HG03342 (cell line): ENCODE measurements around the gene UBD.

Experiments
- ATAC-seq: cut with Tn5 transposase; IDR thresholded peaks from one replicate; pipeline ENCODE4 v1.9.1; 2021; ENCODE audit warnings: mild to moderate bottlenecking, moderate library complexity; ENCODE audit not compliant: unreplicated experiment

Gene UBD

GRCh38 chr6:29524044-29524443 is 35.5 kb downstream of the UBD start:
- ATAC-seq: no peak

DNA sequence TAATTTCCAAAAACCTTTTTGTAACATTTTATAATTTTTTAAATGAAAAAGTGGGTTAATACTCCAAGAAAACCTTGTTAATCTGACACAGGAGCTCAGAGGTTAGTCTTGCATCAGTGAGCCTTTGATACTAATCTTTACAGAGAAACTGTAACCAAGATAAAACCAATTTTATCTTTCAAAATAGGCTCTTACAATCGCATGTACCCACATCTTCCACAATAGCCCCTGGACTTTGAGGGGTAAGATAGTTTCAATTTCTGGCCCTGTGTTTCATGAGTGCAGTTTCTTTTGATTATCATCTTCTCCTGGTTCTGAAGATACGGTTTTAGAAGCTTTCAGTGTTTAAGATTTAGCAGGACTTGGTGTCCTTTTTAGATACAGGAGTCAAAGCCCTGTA is 37.3 kb downstream of the UBD start:
- ATAC-seq: no peak

DNA sequence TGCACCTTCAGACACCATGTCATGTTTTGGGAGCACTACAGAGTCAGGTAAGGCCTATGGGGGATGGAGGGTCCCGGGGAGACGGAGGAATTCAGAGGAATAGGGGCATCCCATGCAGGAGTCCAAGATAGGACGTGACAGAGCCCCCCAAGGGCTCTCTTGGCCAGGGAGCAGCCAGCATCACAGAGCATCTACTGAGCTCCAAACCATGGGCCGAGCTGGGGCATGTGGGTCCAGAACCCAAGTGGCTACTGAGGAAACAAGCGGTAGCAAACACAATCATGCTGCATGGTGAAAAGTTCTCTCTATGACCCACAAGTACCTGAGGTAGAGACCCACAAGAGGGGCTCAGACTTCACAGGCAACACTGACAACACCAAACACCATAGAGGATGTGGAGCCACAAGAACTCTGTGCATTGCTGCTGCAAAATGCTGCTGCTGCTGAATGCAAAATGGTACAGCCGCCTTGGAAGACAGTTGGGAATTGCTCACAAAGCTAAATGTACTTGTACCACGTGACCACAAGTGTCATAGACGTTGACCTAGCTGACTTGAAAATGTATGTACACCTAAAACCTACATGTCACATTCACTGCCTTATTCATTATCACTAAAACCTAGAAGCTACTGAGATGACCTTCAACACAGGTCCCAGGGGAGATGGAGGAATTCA is 38.4 kb downstream of the UBD start:
- no peak for ATAC-seq

DNA sequence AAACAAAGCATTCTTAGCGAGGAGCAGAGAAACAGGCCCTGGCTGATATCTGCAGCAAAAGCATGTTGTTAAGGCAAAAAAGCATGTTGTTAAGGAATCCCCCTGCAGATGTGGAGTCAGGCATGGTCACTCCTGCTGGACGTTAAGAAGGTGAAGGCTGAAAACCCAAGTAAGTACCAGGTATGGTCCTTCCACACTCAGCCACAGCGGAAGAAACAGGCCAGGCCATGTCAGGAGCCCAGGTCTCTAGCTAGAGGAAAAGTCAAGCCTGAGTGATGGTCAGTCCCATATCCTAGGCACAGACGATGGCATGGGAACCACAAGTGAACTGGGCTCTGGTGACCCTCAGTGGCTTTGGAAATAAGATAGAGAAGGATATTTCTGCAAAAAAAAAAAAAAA is 39.3 kb downstream of the UBD start:
- ATAC-seq: no peak

DNA sequence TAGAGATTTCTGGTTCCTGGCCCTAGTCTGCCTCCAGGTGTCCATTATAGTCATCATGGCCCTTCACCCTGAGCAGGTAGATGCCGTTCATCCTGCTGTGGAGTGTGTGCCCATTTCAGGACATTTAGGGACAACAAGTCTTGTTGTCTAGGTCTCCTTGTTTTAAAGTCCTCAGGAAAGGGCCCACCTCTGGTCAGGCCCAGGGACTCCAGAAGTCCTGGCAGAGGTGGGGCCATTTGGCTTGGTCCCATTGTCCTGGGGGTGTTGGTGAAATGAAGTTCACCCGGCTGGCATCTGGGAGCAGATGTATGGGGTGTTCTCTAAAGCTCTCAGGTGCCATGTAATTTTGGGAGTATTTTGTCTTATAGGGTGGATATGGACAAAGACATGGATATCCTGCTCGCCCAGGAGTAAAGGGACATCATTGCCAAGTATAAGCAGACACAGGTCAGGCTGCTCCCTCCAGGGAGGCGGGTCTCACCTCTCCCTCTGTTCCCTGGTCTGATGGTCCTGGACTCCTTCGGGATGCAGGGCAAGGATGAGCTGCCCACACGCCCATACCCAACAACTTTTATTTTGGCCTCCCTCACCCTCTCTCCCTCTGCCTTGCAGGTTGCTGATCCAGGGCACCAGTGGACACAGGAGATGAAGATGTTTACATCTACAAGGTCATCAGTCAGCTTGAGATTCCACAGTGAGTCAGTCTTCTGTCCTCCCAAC is 40.1 kb downstream of the UBD start:
- no peak for ATAC-seq

DNA sequence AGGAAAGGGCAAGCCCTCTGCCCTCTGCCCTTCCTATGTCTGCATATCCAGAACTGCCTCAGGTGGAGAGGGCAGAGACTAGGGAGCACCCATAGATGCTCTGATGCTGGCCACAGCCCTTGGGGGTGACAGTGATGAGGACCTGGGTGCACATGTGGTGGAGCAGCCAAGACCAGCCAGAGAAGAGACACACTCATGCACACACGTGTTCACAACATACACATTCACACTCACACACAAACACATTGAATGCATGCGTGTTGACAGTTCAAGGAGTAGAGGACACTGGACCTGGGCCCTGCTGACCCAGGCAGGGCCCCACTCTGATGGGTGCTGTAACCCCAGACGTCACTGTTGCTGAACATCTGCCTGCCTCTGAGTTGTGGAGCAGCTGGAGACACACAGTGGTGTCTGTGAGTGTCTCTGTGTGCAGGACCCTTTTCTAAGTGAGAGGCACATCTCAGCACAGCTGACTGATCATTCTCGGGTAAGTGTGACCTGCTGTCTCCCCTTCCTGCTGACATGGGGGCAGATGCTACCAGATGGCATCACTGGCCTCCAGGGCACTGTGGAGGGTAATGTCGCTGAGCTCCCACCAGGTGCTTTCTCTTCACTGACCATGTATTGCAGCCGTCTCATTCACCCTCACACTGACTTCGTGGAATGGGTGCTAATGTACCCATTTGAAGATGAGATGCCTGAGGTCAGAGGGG is 41.6 kb downstream of the UBD start:
- no peak for ATAC-seq

DNA sequence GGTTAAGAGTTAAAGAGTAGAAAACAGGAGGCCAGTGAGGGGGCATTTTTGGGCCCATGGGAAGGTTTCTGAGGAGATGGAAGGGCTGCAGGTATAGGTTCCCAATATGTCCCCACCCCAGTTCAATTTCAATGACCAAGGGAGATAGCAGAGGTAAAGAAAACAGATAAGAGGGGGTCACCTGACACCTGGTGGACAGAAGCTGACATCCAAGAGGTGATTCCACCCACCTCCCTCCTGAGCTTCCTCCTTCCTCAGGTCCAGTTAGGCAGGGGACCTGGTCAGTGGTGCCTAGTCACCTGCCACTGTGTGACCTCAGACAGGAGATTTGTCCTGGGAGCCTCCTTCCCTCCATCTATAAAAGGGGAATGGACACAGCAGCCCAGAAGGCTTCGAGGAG is 42.3 kb downstream of the UBD start:
- no peak for ATAC-seq

DNA sequence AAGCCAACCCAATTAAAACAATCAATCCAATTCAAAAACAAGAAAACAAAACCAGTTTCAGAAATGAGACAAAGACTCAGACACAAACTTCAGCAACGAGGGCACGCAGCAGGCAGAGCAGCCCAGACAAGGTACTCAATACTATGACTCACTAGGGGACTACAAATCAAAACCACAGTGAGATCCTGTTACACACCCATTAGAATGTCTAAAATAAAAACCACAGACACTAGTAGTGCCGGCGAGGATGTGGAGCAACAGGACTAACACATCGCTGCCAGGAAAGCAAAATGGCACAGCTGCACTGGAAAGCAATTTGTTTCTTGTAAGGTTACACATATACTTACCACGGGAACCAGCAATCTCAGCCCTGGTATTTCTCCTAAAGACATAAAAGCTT is 43.4 kb downstream of the UBD start:
- ATAC-seq: no peak

DNA sequence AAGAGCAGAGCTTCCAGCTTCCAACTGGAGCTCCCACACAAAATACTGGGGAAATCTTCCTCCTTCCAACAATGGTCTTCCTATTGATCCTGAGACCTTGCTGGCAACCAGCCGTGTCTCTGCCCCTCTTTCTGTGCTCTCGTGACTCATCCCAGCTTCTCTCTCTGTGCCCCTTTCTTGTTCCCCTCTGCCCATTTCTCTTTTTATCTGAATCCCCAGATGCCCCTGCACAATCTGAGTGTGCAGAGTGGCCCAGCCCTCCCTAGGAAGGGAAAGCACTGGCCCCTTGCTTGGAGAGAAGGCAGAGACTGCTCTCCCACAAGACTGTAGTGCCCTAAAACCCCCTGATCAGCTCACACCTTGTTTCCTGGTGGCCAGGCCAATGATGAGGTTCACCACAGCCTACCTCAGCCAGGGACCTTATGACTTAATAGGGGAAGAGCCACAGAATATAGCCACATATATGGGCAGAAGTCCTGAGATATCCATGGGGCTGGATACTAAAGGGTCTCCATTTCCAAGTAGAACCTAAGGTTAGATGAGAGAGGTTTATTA is 48.7 kb downstream of the UBD start:
- ATAC-seq: no peak

GRCh38 chr6:29510202-29510601 is 49.3 kb downstream of the UBD start:
- no peak for ATAC-seq

GRCh38 chr6:29509711-29510110 is 49.8 kb downstream of the UBD start:
- peak; percentile 8 for ATAC-seq

GRCh38 chr6:29509239-29509638 is 50.3 kb downstream of the UBD start:
- ATAC-seq: peak; percentile 75

GRCh38 chr6:29507319-29507718 is 52.2 kb downstream of the UBD start:
- no peak for ATAC-seq

DNA sequence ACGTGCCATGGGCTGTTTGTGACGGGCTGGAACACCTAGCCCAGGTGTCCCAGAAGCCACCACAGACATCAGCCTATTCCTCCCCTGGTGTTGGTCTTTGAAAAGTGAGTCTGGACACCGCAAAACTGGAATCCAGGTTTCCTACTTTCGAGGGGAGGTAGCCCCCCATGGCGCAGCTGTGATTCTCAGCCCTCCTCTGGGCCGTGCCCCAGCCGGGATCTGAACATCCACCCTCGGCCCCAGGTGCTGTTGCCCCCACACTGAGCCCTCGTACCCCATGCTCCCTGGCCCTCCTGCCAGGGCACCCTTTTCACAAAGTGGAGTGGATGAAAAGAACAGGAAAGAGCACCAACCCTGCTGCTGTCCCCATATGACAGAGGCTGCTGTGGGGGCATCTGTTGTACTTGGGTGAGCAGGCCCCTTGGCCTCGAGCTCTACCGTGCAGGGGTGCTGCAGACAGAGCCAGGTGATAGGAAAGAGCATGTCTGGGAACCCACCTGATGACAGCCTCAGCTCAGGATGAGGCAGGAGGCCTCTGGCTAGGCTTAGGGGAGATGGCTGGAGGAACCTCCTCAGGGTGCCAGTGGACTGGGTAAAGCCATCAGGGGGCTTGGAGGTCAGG is 53.0 kb downstream of the UBD start:
- no peak for ATAC-seq

DNA sequence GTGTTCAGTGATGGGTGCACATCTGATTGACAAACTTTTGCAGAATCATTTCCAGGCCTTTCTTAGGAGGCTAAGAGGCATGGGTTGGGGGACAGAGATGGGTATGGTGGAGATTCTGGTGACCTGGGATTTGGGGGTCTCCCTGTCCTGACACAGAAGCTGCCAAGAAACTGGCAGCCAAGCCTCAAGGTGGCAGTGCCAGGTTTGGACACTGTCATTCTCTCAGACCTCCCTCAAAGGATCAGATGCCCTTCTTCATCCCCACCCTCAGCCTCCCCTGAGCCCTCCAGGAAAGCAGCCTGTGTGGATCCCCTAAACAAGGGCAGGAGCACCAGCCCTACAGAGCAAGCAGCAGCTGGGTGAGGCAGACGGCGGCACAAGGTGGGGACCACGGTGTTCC is 53.7 kb downstream of the UBD start:
- ATAC-seq: no peak
